Measurements from ENCODE around the gene GNAS.

GNAS gene

GRCh38 chr20:58888521-58889333 is 36.2 kb downstream of the GNAS start:
- H3K4me3 ChIP-seq (ENCODE audit: low read depth, low read length), result peak overlapping the region; percentile 68
- TF ChIP-seq, protein P1, sequence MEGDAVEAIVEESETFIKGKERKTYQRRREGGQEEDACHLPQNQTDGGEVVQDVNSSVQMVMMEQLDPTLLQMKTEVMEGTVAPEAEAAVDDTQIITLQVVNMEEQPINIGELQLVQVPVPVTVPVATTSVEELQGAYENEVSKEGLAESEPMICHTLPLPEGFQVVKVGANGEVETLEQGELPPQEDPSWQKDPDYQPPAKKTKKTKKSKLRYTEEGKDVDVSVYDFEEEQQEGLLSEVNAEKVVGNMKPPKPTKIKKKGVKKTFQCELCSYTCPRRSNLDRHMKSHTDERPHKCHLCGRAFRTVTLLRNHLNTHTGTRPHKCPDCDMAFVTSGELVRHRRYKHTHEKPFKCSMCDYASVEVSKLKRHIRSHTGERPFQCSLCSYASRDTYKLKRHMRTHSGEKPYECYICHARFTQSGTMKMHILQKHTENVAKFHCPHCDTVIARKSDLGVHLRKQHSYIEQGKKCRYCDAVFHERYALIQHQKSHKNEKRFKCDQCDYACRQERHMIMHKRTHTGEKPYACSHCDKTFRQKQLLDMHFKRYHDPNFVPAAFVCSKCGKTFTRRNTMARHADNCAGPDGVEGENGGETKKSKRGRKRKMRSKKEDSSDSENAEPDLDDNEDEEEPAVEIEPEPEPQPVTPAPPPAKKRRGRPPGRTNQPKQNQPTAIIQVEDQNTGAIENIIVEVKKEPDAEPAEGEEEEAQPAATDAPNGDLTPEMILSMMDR (IDR thresholded peaks at IDR 0.05; ENCODE audit: low read depth, low read length), result no peak

DNA sequence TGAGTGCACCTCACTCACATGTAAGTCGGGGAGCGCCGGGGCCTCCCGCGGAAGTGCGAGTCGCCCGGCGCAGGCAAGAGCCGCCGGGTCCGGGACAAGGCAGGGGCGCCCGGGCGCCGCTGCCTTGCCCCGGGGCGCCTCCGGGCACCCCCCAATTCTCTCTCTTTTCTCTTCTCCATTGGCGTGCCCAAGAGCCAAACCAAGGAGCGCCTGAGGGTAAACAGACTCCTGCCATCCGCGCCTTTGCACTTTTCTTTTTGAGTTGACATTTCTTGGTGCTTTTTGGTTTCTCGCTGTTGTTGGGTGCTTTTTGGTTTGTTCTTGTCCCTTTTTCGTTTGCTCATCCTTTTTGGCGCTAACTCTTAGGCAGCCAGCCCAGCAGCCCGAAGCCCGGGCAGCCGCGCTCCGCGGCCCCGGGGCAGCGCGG is 36.8 kb downstream of the GNAS start:
- TF ChIP-seq, protein P1 (IDR thresholded peaks at IDR 0.05; ENCODE audit: low read depth, low read length), result no peak
- H3K4me3 ChIP-seq (ENCODE audit: low read depth, low read length), result peak overlapping the region; percentile 68

DNA sequence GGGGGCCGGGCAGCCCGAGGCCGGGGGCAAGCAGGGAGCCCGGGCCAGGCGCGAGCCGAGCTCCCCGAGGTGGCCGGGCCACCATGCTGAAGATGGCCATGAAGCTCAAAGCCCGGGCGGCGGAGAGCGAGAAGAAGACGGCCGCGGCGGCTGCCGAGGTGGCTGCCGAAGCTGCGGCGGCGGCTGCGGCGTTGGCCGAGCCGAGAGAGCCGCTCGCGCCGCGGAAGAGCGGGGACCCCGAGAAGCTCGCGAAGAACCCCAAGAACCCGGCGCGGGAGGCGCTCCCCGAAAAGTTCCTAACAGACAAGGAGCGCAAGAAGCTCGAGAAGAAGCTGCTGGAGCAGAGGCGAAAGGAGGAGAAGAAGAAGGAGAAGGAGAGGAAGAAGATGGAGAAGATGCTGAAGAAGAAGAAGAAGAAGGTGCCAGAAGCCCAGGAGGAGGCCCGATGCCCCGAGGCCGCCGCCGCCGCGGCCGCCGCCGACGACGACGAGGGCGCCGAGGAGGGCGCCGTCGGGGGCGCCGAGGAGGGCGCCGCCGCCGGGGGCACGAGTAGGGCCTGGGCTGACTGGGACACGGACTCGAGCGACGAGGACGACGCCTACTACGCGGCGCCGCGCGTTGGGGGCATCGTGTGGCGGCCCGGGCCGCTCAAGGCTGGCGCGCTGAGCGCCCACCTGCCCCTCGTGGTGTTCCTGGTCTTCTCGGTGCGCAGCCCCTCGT is 37.4 kb downstream of the GNAS start:
- TF ChIP-seq, protein P1 (IDR thresholded peaks at IDR 0.05; ENCODE audit: low read depth, low read length), result no peak
- peak overlapping the region; percentile 68 for H3K4me3 ChIP-seq (ENCODE audit: low read depth, low read length)

DNA sequence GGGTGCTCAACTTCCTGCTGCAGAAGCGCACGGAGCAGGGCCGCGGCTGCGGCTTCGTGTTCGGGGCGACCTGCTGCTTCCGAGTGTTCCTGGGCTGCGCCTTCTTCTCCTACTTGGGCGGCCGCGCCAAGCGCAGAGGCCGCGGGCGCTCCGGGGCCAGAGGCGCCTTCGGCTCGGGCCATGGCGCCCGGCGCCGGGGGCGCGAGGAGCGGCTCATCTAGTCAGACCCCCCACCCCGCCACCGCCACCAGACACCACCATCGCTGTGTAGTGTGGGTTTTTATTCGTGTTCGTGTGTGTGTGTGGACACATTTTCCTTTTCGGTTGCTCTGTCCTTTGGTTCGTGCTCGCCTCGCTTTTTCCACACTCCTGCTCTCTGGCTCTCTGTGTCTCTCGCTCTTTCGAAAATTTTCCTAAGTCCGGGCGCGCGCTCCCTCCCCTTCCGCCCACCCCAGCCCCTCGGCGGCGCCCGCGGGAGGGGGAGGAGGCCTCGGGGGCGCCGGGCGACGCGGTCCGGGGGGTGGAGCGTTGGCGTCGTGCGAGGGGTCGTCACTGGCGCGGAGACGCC is 38.1 kb downstream of the GNAS start:
- peak overlapping the region; percentile 68 for H3K4me3 ChIP-seq (ENCODE audit: low read depth, low read length)

DNA sequence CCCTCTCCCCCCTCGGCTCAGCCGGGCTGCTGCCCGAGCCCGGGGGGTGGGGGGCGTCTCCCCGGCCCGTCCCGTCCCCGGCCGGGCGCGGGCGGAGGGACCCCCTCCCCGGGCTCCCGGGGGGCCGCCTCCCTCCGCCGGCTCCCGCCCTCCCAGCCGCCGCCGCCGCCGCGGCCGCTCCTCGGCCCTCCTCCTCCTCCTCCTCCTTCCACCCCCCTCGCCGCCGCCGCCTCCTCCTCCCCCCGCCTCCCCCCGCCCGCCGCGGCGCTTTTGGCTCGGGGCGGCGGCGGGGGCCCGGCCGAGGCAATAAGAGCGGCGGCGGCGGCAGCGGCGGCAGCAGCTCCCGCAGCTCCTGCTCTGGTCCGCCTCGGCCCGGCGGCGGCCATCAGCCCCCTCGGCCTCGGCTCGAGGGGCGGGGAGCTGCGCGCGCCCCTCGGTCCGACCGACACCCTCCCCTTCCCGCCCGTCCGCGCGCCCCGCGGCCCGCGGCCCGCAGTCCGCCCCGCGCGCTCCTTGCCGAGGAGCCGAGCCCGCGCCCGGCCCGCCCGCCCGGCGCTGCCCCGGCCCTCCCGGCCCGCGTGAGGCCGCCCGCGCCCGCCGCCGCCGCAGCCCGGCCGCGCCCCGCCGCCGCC is 38.7 kb downstream of the GNAS start:
- H3K4me3 ChIP-seq (ENCODE audit: low read depth, low read length), result peak overlapping the region; percentile 85
- TF ChIP-seq, protein P1 (IDR thresholded peaks at IDR 0.05; ENCODE audit: low read depth, low read length), result no peak

More for the DNA sequence above, 38.1 kb downstream of the GNAS start:
- TF ChIP-seq, protein P1 (IDR thresholded peaks at IDR 0.05; ENCODE audit: low read depth, low read length), result no peak

DNA sequence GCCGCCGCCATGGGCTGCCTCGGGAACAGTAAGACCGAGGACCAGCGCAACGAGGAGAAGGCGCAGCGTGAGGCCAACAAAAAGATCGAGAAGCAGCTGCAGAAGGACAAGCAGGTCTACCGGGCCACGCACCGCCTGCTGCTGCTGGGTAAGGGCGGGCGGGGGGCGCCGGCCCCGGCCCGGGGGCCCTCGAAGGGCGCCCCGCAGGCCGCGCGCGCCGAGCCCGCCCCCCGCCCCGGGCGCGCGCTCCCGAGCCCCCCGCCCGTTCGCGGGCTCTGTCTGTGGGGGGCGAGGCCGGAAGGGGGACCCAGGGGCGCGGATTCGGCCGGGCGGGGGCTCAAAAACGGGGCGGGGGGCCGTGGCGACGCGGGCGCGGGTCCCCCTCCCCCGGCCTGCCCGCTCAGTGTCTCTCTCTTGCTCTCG is 39.2 kb downstream of the GNAS start:
- peak overlapping the region; percentile 85 for H3K4me3 ChIP-seq (ENCODE audit: low read depth, low read length)
- TF ChIP-seq, protein P1 (IDR thresholded peaks at IDR 0.05; ENCODE audit: low read depth, low read length), result no peak

Data from WI38 (cell line).